Activated B cell treated with CpG ODN at 0.5 μM for 24 hours (primary cell): ENCODE results near the gene PLAAT3. TPM values are rescaled to one million over a fixed set of nuclear protein-coding genes. Genes with fewer than 3 reads are reported as not detected.
"Not testable (repeated sequence)": the region's sequence is repeated elsewhere in the genome, so short reads cannot be mapped to it uniquely, and the experiment has no call there.

ENCODE experiments used
- ATAC-seq: fragments of 200-7000 bp; cut with Tn5 transposase; one replicate; pipeline ENCODE4 v1.10.0; 2021; ENCODE audit warnings: low read depth, mild to moderate bottlenecking, moderate library complexity
- CTCF ChIA-PET: fragments of 350-600 bp; sonication (Branson Sonifier 250); formaldehyde crosslinking; loops from one replicate; lab custom pipeline; 2021; ENCODE audit warnings: antibody characterized with exemption; lab: Charles Lee
- POLR2A ChIA-PET: fragments of 350-600 bp; sonication (Branson Sonifier 250); formaldehyde crosslinking; loops from one replicate; lab custom pipeline; 2021; ENCODE audit warnings: antibody characterized with exemption; lab: Charles Lee
- DNase-seq: peaks from one replicate; pipeline ENCODE4 v3.0.0; 2022
- H3K27ac Mint-ChIP-seq: one replicate; pipeline ENCODE4 v1.8.0; 2020; ENCODE audit warnings: mixed read lengths
- H3K27me3 Mint-ChIP-seq: one replicate; pipeline ENCODE4 v1.8.0; 2021; ENCODE audit warnings: mixed read lengths
- H3K36me3 Mint-ChIP-seq: one replicate; pipeline ENCODE4 v1.8.0; 2021; ENCODE audit warnings: low read depth, mixed read lengths
- H3K4me1 Mint-ChIP-seq: one replicate; pipeline ENCODE4 v1.8.0; 2021; ENCODE audit warnings: mixed read lengths
- H3K4me3 Mint-ChIP-seq: one replicate; pipeline ENCODE4 v1.8.0; 2020; ENCODE audit warnings: mild to moderate bottlenecking, mixed read lengths
- H3K9me3 Mint-ChIP-seq: one replicate; pipeline ENCODE4 v1.8.0; 2020; ENCODE audit warnings: mixed read lengths
- CTCF ChIP-seq: fragments of 200-600 bp; IDR thresholded peaks from one replicate; pipeline ENCODE4 v1.8.0; 2022; ENCODE audit warnings: antibody characterized with exemption, mild to moderate bottlenecking
- intact Hi-C: fragments of 100-400 bp; cut with micrococcal nuclease; formaldehyde crosslinking; loops from one replicate; pipeline ENCODE4 v1.15.1; 2024
- total RNA-seq: library from RNA; stranded (reverse); gene quantifications from 2 replicates; pipeline ENCODE4 v1.2.3, GENCODE V29; 2022

Gene PLAAT3
- total RNA-seq, 1 donor from 2014 or later, result 0.82 TPM

- intact Hi-C loops, result no loop called here
- Mint-ChIP-seq H3K9me3 (no peaks in the 10 kb centered on the region), H3K36me3 (no peaks in the 10 kb centered on the region), H3K27me3 (no peaks in the 10 kb centered on the region), H3K4me1 (no peaks in the 10 kb centered on the region), H3K4me3 (no peak overlapping the region), H3K27ac (no peak overlapping the region)
- POLR2A ChIA-PET, result interaction anchor here (0.6 to 0.7 kb wide), 2 partner anchors 32 to 707 kb away, joined by 3 to 6 read pairs; no protein-coding TSS in a partner anchor
- ATAC-seq, result no peak
- CTCF ChIA-PET, result no interaction called here
- TF ChIP-seq CTCF, result no peak
- DNase-seq, result no peak
Measured at GRCh38 chr11:63589000-63589399, 25.2 kb downstream of the PLAAT3 start.

- ATAC-seq (no peak), DNase-seq (no peak)
- Mint-ChIP-seq H3K9me3 (peaks cover 8% of the 10 kb centered on the region), H3K27ac (no peak overlapping the region), H3K36me3 (peaks cover 3% of the 10 kb centered on the region), H3K4me1 (no peaks in the 10 kb centered on the region), H3K27me3 (no peaks in the 10 kb centered on the region), H3K4me3 (no peak overlapping the region)
- POLR2A ChIA-PET, result no interaction called here
- no peak for TF ChIP-seq CTCF
- CTCF ChIA-PET, result no interaction called here
- intact Hi-C loops, result no loop called here
Measured at GRCh38 chr11:63586451-63587166, 27.6 kb downstream of the PLAAT3 start.

GRCh38 chr11:63583357-63583677 lies 30.9 kb downstream of the PLAAT3 start:
- Mint-ChIP-seq H3K4me3 (no peak overlapping the region), H3K27ac (no peak overlapping the region), H3K27me3 (no peaks in the 10 kb centered on the region), H3K36me3 (peaks cover 5% of the 10 kb centered on the region), H3K4me1 (no peaks in the 10 kb centered on the region), H3K9me3 (peaks cover 16% of the 10 kb centered on the region)
- CTCF ChIA-PET, result no interaction called here
- no peak for TF ChIP-seq CTCF
- no peak for ATAC-seq
- no peak for DNase-seq
- POLR2A ChIA-PET, result interaction anchor here (0.6 kb wide), 1 partner anchor 76 kb away, joined by 3 read pairs; no protein-coding TSS in a partner anchor
- intact Hi-C loops, result no loop called here

- H3K36me3 Mint-ChIP-seq, CTCF ChIA-PET: not testable (repeated sequence)
Measured at GRCh38 chr11:63581224-63581623, 33.0 kb downstream of the PLAAT3 start.

GRCh38 chr11:63578882-63579281 lies 35.4 kb downstream of the PLAAT3 start:
- H3K27ac Mint-ChIP-seq, H3K27me3 Mint-ChIP-seq, ATAC-seq, DNase-seq, intact Hi-C loops, POLR2A ChIA-PET, CTCF ChIA-PET, H3K4me1 Mint-ChIP-seq, H3K4me3 Mint-ChIP-seq, H3K36me3 Mint-ChIP-seq: not testable (repeated sequence)
- H3K9me3 Mint-ChIP-seq, result peaks cover 16% of the 10 kb centered on the region

More at GRCh38 chr11:63581224-63581623, 33.0 kb downstream of the PLAAT3 start:
- DNase-seq, POLR2A ChIA-PET, H3K27ac Mint-ChIP-seq, ATAC-seq, H3K4me1 Mint-ChIP-seq, intact Hi-C loops, H3K4me3 Mint-ChIP-seq, H3K27me3 Mint-ChIP-seq: not testable (repeated sequence)
- H3K9me3 Mint-ChIP-seq, result peaks cover 16% of the 10 kb centered on the region

- Mint-ChIP-seq H3K9me3 (no peaks in the 10 kb centered on the region), H3K27ac (no peak overlapping the region), H3K27me3 (peaks cover 2% of the 10 kb centered on the region), H3K4me3 (peak overlapping the region; percentile 69), H3K36me3 (no peaks in the 10 kb centered on the region), H3K4me1 (peaks cover 32% of the 10 kb centered on the region)
- ATAC-seq (no peak), DNase-seq (no peak)
- intact Hi-C loops, result no loop called here
- TF ChIP-seq CTCF, result no peak
- ChIA-PET CTCF (no interaction called here), POLR2A (no interaction called here)
Measured at GRCh38 chr11:63574856-63575602, 39.2 kb downstream of the PLAAT3 start.
